HepG2 (cell line): ENCODE measurements around the gene CHN2. TPM values are rescaled to one million over a fixed set of nuclear protein-coding genes. Genes with fewer than 3 reads are reported as not detected.

Experiments used
- CHCHD3 ChIP-seq: sonication (generic); formaldehyde crosslinking; IDR thresholded peaks from 2 replicates; pipeline ENCODE4 v1.8.0; 2022; ENCODE audit warnings: mild to moderate bottlenecking, missing genetic modification reagents, moderate library complexity
- ELF3 ChIP-seq: IDR thresholded peaks from 2 replicates; pipeline ENCODE4 v1.6.1; 2016; ENCODE audit warnings: missing genetic modification reagents, missing compliant biosample characterization
- FIP1L1 ChIP-seq: fragments of 200-400 bp; formaldehyde crosslinking; IDR thresholded peaks from 2 replicates; pipeline ENCODE4 v1.6.1; 2018; ENCODE audit warnings: low read depth, mild to moderate bottlenecking, low read length, moderate library complexity, borderline replicate concordance; ENCODE audit not compliant: insufficient read depth
- KLF16 ChIP-seq, 2 experiments: sonication (generic) in 1 of 2; formaldehyde crosslinking in 1 of 2; IDR thresholded peaks; 2 replicates each; pipeline versions ENCODE4 v1.6.1 to v1.8.0; 2016 to 2023; ENCODE audit warnings: missing genetic modification reagents in 2 of 2, missing compliant biosample characterization in 1 of 2
- MEF2D ChIP-seq: sonication (generic); formaldehyde crosslinking; IDR thresholded peaks from 2 replicates; pipeline ENCODE4 v1.5.1; 2020; ENCODE audit warnings: mild to moderate bottlenecking, missing genetic modification reagents
- SATB2 ChIP-seq: sonication (generic); formaldehyde crosslinking; IDR thresholded peaks from 2 replicates; pipeline ENCODE4 v1.5.0; 2020; ENCODE audit warnings: missing genetic modification reagents
- SMAD3 ChIP-seq: sonication (generic); formaldehyde crosslinking; IDR thresholded peaks from 2 replicates; pipeline ENCODE4 v1.4.0; 2020; ENCODE audit warnings: missing genetic modification reagents
- SUZ12 ChIP-seq: fragments of 150-350 bp; IDR thresholded peaks from 2 replicates; pipeline ENCODE4 v1.6.1; 2014; ENCODE audit warnings: low read depth, low read length
- ZFP37 ChIP-seq: sonication (generic); formaldehyde crosslinking; IDR thresholded peaks from 2 replicates; pipeline ENCODE4 v1.4.0; 2020; ENCODE audit warnings: missing genetic modification reagents, borderline replicate concordance
- ZFY ChIP-seq: sonication (generic); formaldehyde crosslinking; IDR thresholded peaks from 2 replicates; pipeline ENCODE4 v1.4.0; 2020; ENCODE audit warnings: missing genetic modification reagents
- ZMYM4 ChIP-seq: sonication (generic); formaldehyde crosslinking; IDR thresholded peaks from 2 replicates; pipeline ENCODE4 v1.8.1; 2023; ENCODE audit warnings: mild to moderate bottlenecking, missing genetic modification reagents
- polyA plus RNA-seq, 8 experiments: library from polyadenylated mRNA; depleted of rRNA in 3 of 8; stranded (reverse) in 7 of 8; unstranded in 1 of 8; fragments of >200 nt; fragmentation: Illumina TruSeq in 4 of 8; extraction: Trizol in 4 of 8; gene quantifications; 2 replicates each; pipeline versions ENCODE4 v1.2.1 to v1.2.3, GENCODE V29; 2011 to 2016; ENCODE audit warnings: low read depth in 4 of 8, missing spikeins in 1 of 8, mixed read lengths in 1 of 8; ENCODE audit not compliant: insufficient read depth in 1 of 8
- total RNA-seq, 5 experiments: library from RNA; depleted of rRNA; stranded (reverse); fragments of >200 nt; fragmentation: Illumina TruSeq; extraction: Trizol; gene quantifications; 2 replicates each; pipeline ENCODE4 v1.2.3, GENCODE V29; 2016; ENCODE audit warnings: low read depth in 1 of 5
- TF ChIP-seq, protein P1 (sequence below): sonication (generic); formaldehyde crosslinking; IDR thresholded peaks from 2 replicates; pipeline ENCODE4 v1.4.0; 2020; ENCODE audit warnings: missing genetic modification reagents
- TF ChIP-seq, protein P2 (sequence below), 2 experiments: sonication (generic) in 1 of 2; formaldehyde crosslinking in 1 of 2; IDR thresholded peaks; 2 replicates each; pipeline versions ENCODE4 v1.5.1 to v1.6.1; 2011 to 2020; ENCODE audit warnings: borderline replicate concordance in 1 of 2, low read depth in 1 of 2, low read length in 1 of 2, mild to moderate bottlenecking in 1 of 2, missing genetic modification reagents in 1 of 2, moderate library complexity in 1 of 2
- TF ChIP-seq, protein P3 (sequence below): sonication (generic); formaldehyde crosslinking; IDR thresholded peaks from 2 replicates; pipeline ENCODE4 v1.4.0; 2020; ENCODE audit warnings: missing genetic modification reagents
- TF ChIP-seq, protein P4 (sequence below): sonication (generic); formaldehyde crosslinking; IDR thresholded peaks from 2 replicates; pipeline ENCODE4 v1.5.0; 2020; ENCODE audit warnings: mild to moderate bottlenecking, missing genetic modification reagents
- TF ChIP-seq, protein P5 (sequence below): sonication (generic); formaldehyde crosslinking; IDR thresholded peaks from 2 replicates; pipeline ENCODE4 v1.5.0; 2020; ENCODE audit warnings: missing genetic modification reagents, mild to moderate bottlenecking, borderline replicate concordance
- TF ChIP-seq, protein P6 (sequence below): sonication (generic); formaldehyde crosslinking; IDR thresholded peaks from 2 replicates; pipeline ENCODE4 v1.4.0; 2020; ENCODE audit warnings: missing genetic modification reagents
- TF ChIP-seq, protein P7 (sequence below): IDR thresholded peaks from 2 replicates; pipeline ENCODE4 v1.6.1; 2016; ENCODE audit warnings: control low read depth

The CHN2 gene
- total and polyA plus RNA-seq, 2 of the 13 experiments (the other 11 are each of a cell fraction or from before 2014, with no cell fraction given), result 23.5 to 30.5 TPM

DNA sequence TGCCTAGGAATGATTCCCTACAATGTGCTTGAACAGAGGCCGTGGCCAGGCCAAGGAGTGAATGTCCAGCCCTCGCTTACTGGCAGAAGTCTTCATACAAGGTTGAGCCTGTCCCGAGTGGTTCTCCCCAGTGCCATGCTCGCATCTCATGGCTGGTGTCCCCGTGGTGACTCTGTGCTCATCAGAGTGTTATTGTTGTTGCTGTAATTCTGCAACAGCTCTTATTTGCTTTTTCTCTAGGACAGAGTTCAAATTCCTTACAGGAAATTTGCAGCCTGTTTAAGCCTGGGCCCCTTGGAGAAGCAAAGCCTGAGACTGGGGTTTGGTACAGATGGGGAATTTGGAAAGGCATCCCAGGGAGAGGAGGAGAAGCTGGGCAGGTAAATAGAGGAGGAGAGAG, 211.3 kb downstream of the CHN2 start (continued):
- peak; percentile 82 for TF ChIP-seq ELF3 (CRISPR knock-in tag)
- TF ChIP-seq, protein P1, sequence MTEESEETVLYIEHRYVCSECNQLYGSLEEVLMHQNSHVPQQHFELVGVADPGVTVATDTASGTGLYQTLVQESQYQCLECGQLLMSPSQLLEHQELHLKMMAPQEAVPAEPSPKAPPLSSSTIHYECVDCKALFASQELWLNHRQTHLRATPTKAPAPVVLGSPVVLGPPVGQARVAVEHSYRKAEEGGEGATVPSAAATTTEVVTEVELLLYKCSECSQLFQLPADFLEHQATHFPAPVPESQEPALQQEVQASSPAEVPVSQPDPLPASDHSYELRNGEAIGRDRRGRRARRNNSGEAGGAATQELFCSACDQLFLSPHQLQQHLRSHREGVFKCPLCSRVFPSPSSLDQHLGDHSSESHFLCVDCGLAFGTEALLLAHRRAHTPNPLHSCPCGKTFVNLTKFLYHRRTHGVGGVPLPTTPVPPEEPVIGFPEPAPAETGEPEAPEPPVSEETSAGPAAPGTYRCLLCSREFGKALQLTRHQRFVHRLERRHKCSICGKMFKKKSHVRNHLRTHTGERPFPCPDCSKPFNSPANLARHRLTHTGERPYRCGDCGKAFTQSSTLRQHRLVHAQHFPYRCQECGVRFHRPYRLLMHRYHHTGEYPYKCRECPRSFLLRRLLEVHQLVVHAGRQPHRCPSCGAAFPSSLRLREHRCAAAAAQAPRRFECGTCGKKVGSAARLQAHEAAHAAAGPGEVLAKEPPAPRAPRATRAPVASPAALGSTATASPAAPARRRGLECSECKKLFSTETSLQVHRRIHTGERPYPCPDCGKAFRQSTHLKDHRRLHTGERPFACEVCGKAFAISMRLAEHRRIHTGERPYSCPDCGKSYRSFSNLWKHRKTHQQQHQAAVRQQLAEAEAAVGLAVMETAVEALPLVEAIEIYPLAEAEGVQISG, result 0 out of 2 replicates have a peak, but pooled peaks have one; percentile 22
- TF ChIP-seq MEF2D, result no peak
- TF ChIP-seq, protein P2, sequence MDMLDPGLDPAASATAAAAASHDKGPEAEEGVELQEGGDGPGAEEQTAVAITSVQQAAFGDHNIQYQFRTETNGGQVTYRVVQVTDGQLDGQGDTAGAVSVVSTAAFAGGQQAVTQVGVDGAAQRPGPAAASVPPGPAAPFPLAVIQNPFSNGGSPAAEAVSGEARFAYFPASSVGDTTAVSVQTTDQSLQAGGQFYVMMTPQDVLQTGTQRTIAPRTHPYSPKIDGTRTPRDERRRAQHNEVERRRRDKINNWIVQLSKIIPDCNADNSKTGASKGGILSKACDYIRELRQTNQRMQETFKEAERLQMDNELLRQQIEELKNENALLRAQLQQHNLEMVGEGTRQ (IDR thresholded peaks at IDR 0.05; ENCODE audit: low read depth, low read length), result no peak
- TF ChIP-seq, protein P2 (CRISPR knock-in tag; IDR thresholded peaks at IDR 0.05; ENCODE audit: borderline replicate concordance), result no peak
- TF ChIP-seq, protein P3, sequence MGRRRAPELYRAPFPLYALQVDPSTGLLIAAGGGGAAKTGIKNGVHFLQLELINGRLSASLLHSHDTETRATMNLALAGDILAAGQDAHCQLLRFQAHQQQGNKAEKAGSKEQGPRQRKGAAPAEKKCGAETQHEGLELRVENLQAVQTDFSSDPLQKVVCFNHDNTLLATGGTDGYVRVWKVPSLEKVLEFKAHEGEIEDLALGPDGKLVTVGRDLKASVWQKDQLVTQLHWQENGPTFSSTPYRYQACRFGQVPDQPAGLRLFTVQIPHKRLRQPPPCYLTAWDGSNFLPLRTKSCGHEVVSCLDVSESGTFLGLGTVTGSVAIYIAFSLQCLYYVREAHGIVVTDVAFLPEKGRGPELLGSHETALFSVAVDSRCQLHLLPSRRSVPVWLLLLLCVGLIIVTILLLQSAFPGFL (CRISPR knock-in tag), result no peak
- TF ChIP-seq, protein P4, sequence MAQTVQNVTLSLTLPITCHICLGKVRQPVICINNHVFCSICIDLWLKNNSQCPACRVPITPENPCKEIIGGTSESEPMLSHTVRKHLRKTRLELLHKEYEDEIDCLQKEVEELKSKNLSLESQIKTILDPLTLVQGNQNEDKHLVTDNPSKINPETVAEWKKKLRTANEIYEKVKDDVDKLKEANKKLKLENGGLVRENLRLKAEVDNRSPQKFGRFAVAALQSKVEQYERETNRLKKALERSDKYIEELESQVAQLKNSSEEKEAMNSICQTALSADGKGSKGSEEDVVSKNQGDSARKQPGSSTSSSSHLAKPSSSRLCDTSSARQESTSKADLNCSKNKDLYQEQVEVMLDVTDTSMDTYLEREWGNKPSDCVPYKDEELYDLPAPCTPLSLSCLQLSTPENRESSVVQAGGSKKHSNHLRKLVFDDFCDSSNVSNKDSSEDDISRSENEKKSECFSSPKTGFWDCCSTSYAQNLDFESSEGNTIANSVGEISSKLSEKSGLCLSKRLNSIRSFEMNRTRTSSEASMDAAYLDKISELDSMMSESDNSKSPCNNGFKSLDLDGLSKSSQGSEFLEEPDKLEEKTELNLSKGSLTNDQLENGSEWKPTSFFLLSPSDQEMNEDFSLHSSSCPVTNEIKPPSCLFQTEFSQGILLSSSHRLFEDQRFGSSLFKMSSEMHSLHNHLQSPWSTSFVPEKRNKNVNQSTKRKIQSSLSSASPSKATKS (CRISPR knock-in tag), result no peak
- TF ChIP-seq FIP1L1, result no peak
- no peak for TF ChIP-seq ZFP37 (CRISPR knock-in tag)
- no peak for TF ChIP-seq KLF16 (CRISPR knock-in tag; IDR thresholded peaks at IDR 0.05)
- peak; percentile 57 for TF ChIP-seq ZMYM4 (CRISPR knock-in tag)
- no peak for TF ChIP-seq ZFY
- TF ChIP-seq, protein P5, sequence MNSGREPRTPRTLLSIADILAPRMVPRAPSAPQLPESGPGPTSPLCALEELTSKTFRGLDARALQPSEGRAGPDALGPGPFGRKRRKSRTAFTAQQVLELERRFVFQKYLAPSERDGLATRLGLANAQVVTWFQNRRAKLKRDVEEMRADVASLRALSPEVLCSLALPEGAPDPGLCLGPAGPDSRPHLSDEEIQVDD (CRISPR knock-in tag), result no peak
- TF ChIP-seq SMAD3, result no peak
- TF ChIP-seq, protein P6, sequence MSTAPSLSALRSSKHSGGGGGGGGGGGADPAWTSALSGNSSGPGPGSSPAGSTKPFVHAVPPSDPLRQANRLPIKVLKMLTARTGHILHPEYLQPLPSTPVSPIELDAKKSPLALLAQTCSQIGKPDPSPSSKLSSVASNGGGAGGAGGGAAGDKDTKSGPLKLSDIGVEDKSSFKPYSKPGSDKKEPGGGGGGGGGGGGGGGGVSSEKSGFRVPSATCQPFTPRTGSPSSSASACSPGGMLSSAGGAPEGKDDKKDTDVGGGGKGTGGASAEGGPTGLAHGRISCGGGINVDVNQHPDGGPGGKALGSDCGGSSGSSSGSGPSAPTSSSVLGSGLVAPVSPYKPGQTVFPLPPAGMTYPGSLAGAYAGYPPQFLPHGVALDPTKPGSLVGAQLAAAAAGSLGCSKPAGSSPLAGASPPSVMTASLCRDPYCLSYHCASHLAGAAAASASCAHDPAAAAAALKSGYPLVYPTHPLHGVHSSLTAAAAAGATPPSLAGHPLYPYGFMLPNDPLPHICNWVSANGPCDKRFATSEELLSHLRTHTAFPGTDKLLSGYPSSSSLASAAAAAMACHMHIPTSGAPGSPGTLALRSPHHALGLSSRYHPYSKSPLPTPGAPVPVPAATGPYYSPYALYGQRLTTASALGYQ (CRISPR knock-in tag), result no peak
- no peak for TF ChIP-seq SUZ12
- TF ChIP-seq CHCHD3 (CRISPR knock-in tag), result no peak
- TF ChIP-seq, protein P7, sequence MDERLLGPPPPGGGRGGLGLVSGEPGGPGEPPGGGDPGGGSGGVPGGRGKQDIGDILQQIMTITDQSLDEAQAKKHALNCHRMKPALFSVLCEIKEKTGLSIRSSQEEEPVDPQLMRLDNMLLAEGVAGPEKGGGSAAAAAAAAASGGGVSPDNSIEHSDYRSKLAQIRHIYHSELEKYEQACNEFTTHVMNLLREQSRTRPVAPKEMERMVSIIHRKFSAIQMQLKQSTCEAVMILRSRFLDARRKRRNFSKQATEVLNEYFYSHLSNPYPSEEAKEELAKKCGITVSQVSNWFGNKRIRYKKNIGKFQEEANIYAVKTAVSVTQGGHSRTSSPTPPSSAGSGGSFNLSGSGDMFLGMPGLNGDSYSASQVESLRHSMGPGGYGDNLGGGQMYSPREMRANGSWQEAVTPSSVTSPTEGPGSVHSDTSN (CRISPR knock-in tag), result no peak
- no peak for TF ChIP-seq SATB2
